H1 (cell line): ENCODE results near the gene CCDC197. TPM values are rescaled to one million over a fixed set of nuclear protein-coding genes. Genes with fewer than 3 reads are reported as not detected.

ENCODE experiments used
- BACH1 ChIP-seq: IDR thresholded peaks from 2 replicates; pipeline ENCODE4 v1.6.1; 2012; ENCODE audit warnings: low read length, improper control_type of control experiment
- CHD2 ChIP-seq: IDR thresholded peaks from 2 replicates; pipeline ENCODE4 v1.6.1; 2012; ENCODE audit warnings: low read length, improper control_type of control experiment
- CREB1 ChIP-seq: IDR thresholded peaks from 2 replicates; pipeline ENCODE4 v1.6.1; 2012; ENCODE audit warnings: inconsistent platforms
- GTF2F1 ChIP-seq: IDR thresholded peaks from 2 replicates; pipeline ENCODE4 v1.6.1; 2012; ENCODE audit warnings: low read depth, low read length, improper control_type of control experiment, borderline replicate concordance
- SAP30 ChIP-seq: fragments of 300-600 bp; sonication (generic); IDR thresholded peaks from 2 replicates; pipeline ENCODE4 v1.7.1; 2012; ENCODE audit warnings: low read length, moderate library complexity, mild to moderate bottlenecking, inconsistent platforms; ENCODE audit not compliant: insufficient read depth, insufficient replicate concordance
- SIRT6 ChIP-seq: IDR thresholded peaks from one replicate; pipeline ENCODE4 v1.7.1; 2012; ENCODE audit warnings: low read length, inconsistent platforms
- SP1 ChIP-seq: IDR thresholded peaks from 2 replicates; pipeline ENCODE4 v1.6.1; 2011; ENCODE audit warnings: low read depth, low read length
- SRF ChIP-seq: IDR thresholded peaks from 2 replicates; pipeline ENCODE4 v1.6.1; 2011; ENCODE audit warnings: mild to moderate bottlenecking, low read depth, low read length, moderate library complexity
- TAF1 ChIP-seq: IDR thresholded peaks from 2 replicates; pipeline ENCODE4 v1.6.1; 2011; ENCODE audit warnings: mild to moderate bottlenecking, low read depth, low read length
- TBP ChIP-seq: IDR thresholded peaks from 2 replicates; pipeline ENCODE4 v1.6.1; 2011; ENCODE audit warnings: low read depth, low read length, improper control_type of control experiment
- TEAD4 ChIP-seq: IDR thresholded peaks from 2 replicates; pipeline ENCODE4 v1.6.1; 2012; ENCODE audit warnings: low read depth, low read length, inconsistent platforms, mixed read lengths
- polyA plus RNA-seq, 7 experiments: library from polyadenylated mRNA; depleted of rRNA in 3 of 7; stranded (reverse) in 5 of 7; unstranded in 2 of 7; fragments of >200 nt in 5 of 7; fragments of 200-250 nt in 2 of 7; gene quantifications; 1 replicate in 5 of 7; 2 replicates in 1 of 7; 4 replicates in 1 of 7; pipeline versions ENCODE4 v1.2.1 to v1.2.3, GENCODE V29; 2011 to 2013; ENCODE audit warnings: missing spikeins in 2 of 7, mixed read lengths in 2 of 7
- total RNA-seq: library from RNA; stranded (reverse); fragmentation: NEBNext Ultra II Directional; extraction: Animal tissue kit (Norgen Biotek cat#: 25700); gene quantifications from 2 replicates; pipeline ENCODE4 v1.2.1, GENCODE V29; 2021
- TF ChIP-seq, protein P1 (sequence below): fragments of 300-600 bp; sonication (generic); IDR thresholded peaks from 2 replicates; pipeline ENCODE4 v1.7.1; 2012; ENCODE audit warnings: low read length, moderate library complexity, mild to moderate bottlenecking, inconsistent platforms; ENCODE audit not compliant: insufficient replicate concordance

The CCDC197 gene
- total and polyA plus RNA-seq, 2 of the 8 experiments (the other 6 are each of a cell fraction or from before 2014, with no cell fraction given): not detected

DNA sequence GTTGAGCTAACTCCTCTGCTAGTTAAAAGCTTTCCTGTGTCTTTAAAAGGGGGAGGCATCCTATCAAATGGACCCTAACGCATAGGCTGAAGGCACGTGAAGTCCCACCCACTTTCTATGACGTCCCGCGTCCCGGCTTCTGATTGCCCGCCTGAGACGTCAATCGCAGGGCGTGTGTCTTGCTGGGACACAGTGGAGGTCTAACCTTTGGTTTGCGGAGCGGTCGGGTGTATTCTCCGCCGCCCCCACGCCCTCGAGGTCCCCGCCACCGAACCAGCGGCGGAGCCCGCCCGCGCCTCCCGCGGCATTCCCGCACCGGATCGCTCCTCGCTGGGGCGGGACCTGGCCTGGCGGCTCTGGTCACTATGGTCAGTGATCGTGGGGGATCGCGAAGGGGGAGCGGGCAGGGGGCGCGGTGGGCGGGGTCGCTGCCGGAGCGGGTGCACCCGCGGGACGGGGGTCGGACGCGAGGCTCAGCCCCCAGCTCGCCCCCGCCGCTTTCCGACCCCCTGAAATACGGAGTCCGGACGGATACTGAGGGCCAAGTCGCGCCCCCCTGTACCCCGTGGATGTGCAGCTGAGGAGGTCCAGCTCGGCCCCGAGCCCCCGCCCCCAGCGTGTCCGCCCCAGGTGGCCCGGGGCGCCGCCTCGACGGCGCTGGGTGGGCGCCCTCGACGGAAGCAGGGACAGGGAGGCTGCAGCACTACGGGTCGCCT lies 29.2 kb downstream of the CCDC197 start, which contains the start of gene OTUB2 (continued):
- TF ChIP-seq, protein P1, sequence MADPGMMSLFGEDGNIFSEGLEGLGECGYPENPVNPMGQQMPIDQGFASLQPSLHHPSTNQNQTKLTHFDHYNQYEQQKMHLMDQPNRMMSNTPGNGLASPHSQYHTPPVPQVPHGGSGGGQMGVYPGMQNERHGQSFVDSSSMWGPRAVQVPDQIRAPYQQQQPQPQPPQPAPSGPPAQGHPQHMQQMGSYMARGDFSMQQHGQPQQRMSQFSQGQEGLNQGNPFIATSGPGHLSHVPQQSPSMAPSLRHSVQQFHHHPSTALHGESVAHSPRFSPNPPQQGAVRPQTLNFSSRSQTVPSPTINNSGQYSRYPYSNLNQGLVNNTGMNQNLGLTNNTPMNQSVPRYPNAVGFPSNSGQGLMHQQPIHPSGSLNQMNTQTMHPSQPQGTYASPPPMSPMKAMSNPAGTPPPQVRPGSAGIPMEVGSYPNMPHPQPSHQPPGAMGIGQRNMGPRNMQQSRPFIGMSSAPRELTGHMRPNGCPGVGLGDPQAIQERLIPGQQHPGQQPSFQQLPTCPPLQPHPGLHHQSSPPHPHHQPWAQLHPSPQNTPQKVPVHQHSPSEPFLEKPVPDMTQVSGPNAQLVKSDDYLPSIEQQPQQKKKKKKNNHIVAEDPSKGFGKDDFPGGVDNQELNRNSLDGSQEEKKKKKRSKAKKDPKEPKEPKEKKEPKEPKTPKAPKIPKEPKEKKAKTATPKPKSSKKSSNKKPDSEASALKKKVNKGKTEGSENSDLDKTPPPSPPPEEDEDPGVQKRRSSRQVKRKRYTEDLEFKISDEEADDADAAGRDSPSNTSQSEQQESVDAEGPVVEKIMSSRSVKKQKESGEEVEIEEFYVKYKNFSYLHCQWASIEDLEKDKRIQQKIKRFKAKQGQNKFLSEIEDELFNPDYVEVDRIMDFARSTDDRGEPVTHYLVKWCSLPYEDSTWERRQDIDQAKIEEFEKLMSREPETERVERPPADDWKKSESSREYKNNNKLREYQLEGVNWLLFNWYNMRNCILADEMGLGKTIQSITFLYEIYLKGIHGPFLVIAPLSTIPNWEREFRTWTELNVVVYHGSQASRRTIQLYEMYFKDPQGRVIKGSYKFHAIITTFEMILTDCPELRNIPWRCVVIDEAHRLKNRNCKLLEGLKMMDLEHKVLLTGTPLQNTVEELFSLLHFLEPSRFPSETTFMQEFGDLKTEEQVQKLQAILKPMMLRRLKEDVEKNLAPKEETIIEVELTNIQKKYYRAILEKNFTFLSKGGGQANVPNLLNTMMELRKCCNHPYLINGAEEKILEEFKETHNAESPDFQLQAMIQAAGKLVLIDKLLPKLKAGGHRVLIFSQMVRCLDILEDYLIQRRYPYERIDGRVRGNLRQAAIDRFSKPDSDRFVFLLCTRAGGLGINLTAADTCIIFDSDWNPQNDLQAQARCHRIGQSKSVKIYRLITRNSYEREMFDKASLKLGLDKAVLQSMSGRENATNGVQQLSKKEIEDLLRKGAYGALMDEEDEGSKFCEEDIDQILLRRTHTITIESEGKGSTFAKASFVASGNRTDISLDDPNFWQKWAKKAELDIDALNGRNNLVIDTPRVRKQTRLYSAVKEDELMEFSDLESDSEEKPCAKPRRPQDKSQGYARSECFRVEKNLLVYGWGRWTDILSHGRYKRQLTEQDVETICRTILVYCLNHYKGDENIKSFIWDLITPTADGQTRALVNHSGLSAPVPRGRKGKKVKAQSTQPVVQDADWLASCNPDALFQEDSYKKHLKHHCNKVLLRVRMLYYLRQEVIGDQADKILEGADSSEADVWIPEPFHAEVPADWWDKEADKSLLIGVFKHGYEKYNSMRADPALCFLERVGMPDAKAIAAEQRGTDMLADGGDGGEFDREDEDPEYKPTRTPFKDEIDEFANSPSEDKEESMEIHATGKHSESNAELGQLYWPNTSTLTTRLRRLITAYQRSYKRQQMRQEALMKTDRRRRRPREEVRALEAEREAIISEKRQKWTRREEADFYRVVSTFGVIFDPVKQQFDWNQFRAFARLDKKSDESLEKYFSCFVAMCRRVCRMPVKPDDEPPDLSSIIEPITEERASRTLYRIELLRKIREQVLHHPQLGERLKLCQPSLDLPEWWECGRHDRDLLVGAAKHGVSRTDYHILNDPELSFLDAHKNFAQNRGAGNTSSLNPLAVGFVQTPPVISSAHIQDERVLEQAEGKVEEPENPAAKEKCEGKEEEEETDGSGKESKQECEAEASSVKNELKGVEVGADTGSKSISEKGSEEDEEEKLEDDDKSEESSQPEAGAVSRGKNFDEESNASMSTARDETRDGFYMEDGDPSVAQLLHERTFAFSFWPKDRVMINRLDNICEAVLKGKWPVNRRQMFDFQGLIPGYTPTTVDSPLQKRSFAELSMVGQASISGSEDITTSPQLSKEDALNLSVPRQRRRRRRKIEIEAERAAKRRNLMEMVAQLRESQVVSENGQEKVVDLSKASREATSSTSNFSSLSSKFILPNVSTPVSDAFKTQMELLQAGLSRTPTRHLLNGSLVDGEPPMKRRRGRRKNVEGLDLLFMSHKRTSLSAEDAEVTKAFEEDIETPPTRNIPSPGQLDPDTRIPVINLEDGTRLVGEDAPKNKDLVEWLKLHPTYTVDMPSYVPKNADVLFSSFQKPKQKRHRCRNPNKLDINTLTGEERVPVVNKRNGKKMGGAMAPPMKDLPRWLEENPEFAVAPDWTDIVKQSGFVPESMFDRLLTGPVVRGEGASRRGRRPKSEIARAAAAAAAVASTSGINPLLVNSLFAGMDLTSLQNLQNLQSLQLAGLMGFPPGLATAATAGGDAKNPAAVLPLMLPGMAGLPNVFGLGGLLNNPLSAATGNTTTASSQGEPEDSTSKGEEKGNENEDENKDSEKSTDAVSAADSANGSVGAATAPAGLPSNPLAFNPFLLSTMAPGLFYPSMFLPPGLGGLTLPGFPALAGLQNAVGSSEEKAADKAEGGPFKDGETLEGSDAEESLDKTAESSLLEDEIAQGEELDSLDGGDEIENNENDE: no peak
- TF ChIP-seq GTF2F1: no peak
- TF ChIP-seq TEAD4: 0 out of 2 replicates have a peak, but pooled peaks have one; percentile 16
- 0 out of 2 replicates have a peak, but pooled peaks have one; percentile 33 for TF ChIP-seq BACH1
- TF ChIP-seq TAF1: no peak
- peak; percentile 99 for TF ChIP-seq SP1
- peak; percentile 92 for TF ChIP-seq CHD2
- TF ChIP-seq SRF: no peak
- TF ChIP-seq TBP: no peak
- TF ChIP-seq SAP30: no peak
- TF ChIP-seq CREB1: peak; percentile 86
- TF ChIP-seq SIRT6: no peak
